HEK293 (cell line): Measurements from ENCODE around the gene FAM118B.
"Not testable (repeated sequence)": the region's sequence is repeated elsewhere in the genome, so short reads cannot be mapped to it uniquely, and the experiment has no call there.

Source experiments
- CTCF ChIA-PET: fragments of 350-600 bp; formaldehyde crosslinking; extraction: SDS; loops from one replicate; lab custom pipeline; 2021; ENCODE audit warnings: antibody characterized with exemption; lab: Yijun Ruan, JAX
- POLR2A ChIA-PET: fragments of 300-600 bp; formaldehyde crosslinking; extraction: SDS; loops from one replicate; lab custom pipeline; 2020; ENCODE audit warnings: antibody characterized with exemption, inconsistent platforms; lab: Yijun Ruan, JAX
- H3K27ac ChIP-seq: fragments of 200-500 bp; sonication (Bioruptor generic); 2 replicates; pipeline ENCODE4 v1.5.1; 2014; ENCODE audit warnings: low read depth, low read length, control low read depth, inconsistent platforms; ENCODE audit errors: extremely low read depth
- H3K36me3 ChIP-seq, 2 experiments: fragments of 200-500 bp in 1 of 2; sonication (Bioruptor generic) in 1 of 2; 1 replicate in 1 of 2; 2 replicates in 1 of 2; pipeline ENCODE4 v1.5.1; 2014 to 2017; ENCODE audit warnings: inconsistent platforms in 2 of 2, low read length in 2 of 2; ENCODE audit not compliant: control insufficient read depth in 2 of 2, insufficient read depth in 1 of 2
- H3K4me1 ChIP-seq: fragments of 200-500 bp; sonication (Bioruptor generic); 2 replicates; pipeline ENCODE4 v1.5.1; 2014; ENCODE audit warnings: mild to moderate bottlenecking, low read length, inconsistent platforms; ENCODE audit not compliant: control insufficient read depth, insufficient read depth
- H3K4me3 ChIP-seq: 2 replicates; pipeline ENCODE4 v1.5.1; 2011; ENCODE audit warnings: low read depth, mild to moderate bottlenecking, control low read depth, low read length, moderate library complexity
- H3K9me3 ChIP-seq: fragments of 200-500 bp; sonication (Bioruptor generic); 2 replicates; pipeline ENCODE4 v1.5.1; 2014; ENCODE audit warnings: low read depth, low read length, inconsistent platforms; ENCODE audit not compliant: control insufficient read depth, insufficient read depth
- ATF2 ChIP-seq: fragments of 450-650 bp; formaldehyde crosslinking; IDR thresholded peaks from 2 replicates; pipeline ENCODE4 v1.5.1; 2016; ENCODE audit warnings: missing biosample characterization, missing genetic modification characterization, low read depth
- BCL6B ChIP-seq: fragments of 450-650 bp; formaldehyde crosslinking; IDR thresholded peaks from 2 replicates; pipeline ENCODE4 v1.5.1; 2017; ENCODE audit warnings: missing biosample characterization, missing genetic modification characterization
- PRDM10 ChIP-seq: fragments of 450-650 bp; formaldehyde crosslinking; IDR thresholded peaks from 2 replicates; pipeline ENCODE4 v1.5.1; 2016; ENCODE audit warnings: missing biosample characterization, missing genetic modification characterization
- TSHZ1 ChIP-seq: fragments of 450-650 bp; formaldehyde crosslinking; IDR thresholded peaks from 2 replicates; pipeline ENCODE4 v1.5.1; 2016; ENCODE audit warnings: missing biosample characterization, missing genetic modification characterization, borderline replicate concordance
- ZNF560 ChIP-seq: fragments of 450-650 bp; formaldehyde crosslinking; IDR thresholded peaks from 2 replicates; pipeline ENCODE4 v1.5.1; 2017; ENCODE audit warnings: missing biosample characterization, missing genetic modification characterization, borderline replicate concordance
- ZNF664 ChIP-seq: fragments of 450-650 bp; formaldehyde crosslinking; IDR thresholded peaks from 2 replicates; pipeline ENCODE4 v1.5.1; 2016; ENCODE audit warnings: missing biosample characterization, missing genetic modification characterization
- ZNF791 ChIP-seq: fragments of 450-650 bp; formaldehyde crosslinking; IDR thresholded peaks from 2 replicates; pipeline ENCODE4 v1.5.1; 2016; ENCODE audit warnings: missing biosample characterization, missing genetic modification characterization
- ZSCAN16 ChIP-seq: fragments of 450-650 bp; formaldehyde crosslinking; IDR thresholded peaks from 2 replicates; pipeline ENCODE4 v1.5.1; 2016; ENCODE audit warnings: missing biosample characterization, missing genetic modification characterization
- TF ChIP-seq, protein P1 (sequence below): fragments of 450-650 bp; IDR thresholded peaks from 2 replicates; pipeline ENCODE4 v1.5.1; 2018; ENCODE audit warnings: missing biosample characterization, missing genetic modification characterization

FAM118B gene

DNA sequence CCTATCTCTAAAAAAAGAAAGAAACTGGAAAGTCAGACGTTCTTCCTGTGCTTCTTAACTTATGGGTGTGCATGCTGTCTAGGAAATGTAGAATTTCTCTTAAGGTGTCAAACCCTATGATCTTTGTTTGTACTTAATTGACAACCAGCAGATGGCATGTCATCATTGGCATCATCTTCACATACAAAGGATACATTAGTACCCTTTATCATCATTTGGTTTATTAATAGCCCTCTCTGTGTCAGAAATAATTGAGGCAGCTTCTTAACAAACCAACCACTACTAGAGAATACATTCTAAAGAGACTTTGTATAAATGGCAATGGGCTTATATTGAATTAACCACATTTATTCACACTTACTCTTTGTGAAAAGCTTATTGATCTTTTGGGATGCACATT, 43.2 kb downstream of the FAM118B start:
- POLR2A ChIA-PET = interaction anchor here (1.1 kb wide), 1 partner anchor 43 kb away, joined by 3 read pairs; the partner anchor contains the start of genes FAM118B and RPUSD4
- H3K36me3 ChIP-seq = peaks cover 0 to 69% of the 10 kb centered on the region in 2 experiments; a peak in 2 of 3 replicates

GRCh38 chr11:126255507-126255906, 43.9 kb downstream of the FAM118B start:
- H3K9me3 ChIP-seq, POLR2A ChIA-PET, H3K4me3 ChIP-seq, H3K4me1 ChIP-seq, CTCF ChIA-PET, H3K27ac ChIP-seq: not testable (repeated sequence)
- peaks cover 0 to 67% of the 10 kb centered on the region in 2 experiments; a peak in 2 of 3 replicates for H3K36me3 ChIP-seq

More for the DNA sequence above, 43.2 kb downstream of the FAM118B start:
- TF ChIP-seq ZNF560 (tag by site-specific recombination) (no peak), BCL6B (no peak)
- CTCF ChIA-PET = no interaction called here
- Histone ChIP-seq H3K4me3 (no peak overlapping the region), H3K9me3 (no peaks in the 10 kb centered on the region), H3K27ac (no peak overlapping the region), H3K4me1 (no peaks in the 10 kb centered on the region)

DNA sequence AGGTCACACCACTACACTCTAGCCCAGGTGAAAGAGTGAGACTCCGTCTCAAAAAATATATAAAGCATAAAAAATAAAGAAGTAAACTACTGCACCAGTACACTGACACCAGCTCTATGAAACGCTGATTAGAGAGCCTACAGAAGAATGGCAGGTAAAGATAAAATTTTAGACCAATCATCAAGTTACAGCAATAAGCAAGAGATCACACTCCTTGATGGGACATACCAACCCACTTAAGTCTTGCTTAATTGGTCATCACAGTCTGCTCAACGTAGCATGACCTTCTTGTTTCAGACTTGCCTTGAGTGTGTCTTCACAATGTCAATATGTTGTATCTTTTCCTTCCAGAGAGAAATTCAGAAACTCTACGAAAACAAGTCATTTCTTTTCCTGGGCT, 44.6 kb downstream of the FAM118B start:
- TF ChIP-seq, protein P1, sequence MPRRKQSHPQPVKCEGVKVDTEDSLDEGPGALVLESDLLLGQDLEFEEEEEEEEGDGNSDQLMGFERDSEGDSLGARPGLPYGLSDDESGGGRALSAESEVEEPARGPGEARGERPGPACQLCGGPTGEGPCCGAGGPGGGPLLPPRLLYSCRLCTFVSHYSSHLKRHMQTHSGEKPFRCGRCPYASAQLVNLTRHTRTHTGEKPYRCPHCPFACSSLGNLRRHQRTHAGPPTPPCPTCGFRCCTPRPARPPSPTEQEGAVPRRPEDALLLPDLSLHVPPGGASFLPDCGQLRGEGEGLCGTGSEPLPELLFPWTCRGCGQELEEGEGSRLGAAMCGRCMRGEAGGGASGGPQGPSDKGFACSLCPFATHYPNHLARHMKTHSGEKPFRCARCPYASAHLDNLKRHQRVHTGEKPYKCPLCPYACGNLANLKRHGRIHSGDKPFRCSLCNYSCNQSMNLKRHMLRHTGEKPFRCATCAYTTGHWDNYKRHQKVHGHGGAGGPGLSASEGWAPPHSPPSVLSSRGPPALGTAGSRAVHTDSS (tag by site-specific recombination) = no peak
- no peak for TF ChIP-seq TSHZ1
- no peak for TF ChIP-seq PRDM10 (tag by site-specific recombination)
- TF ChIP-seq ATF2 (tag by site-specific recombination) = no peak
- TF ChIP-seq ZNF791 (tag by site-specific recombination) = no peak
- TF ChIP-seq ZSCAN16 (tag by site-specific recombination) = no peak
- TF ChIP-seq ZNF664 (tag by site-specific recombination) = no peak
- Histone ChIP-seq H3K4me1 (no peaks in the 10 kb centered on the region), H3K9me3 (no peaks in the 10 kb centered on the region), H3K27ac (no peak overlapping the region), H3K36me3 (peaks cover 0 to 67% of the 10 kb centered on the region in 2 experiments; a peak in 2 of 3 replicates), H3K4me3 (no peak overlapping the region)
- POLR2A ChIA-PET = no interaction called here
- CTCF ChIA-PET = no interaction called here
